Fibroblast of gingiva (primary cell): ENCODE data around the gene TBX10.
"Not testable (repeated sequence)": the region's sequence is repeated elsewhere in the genome, so short reads cannot be mapped to it uniquely, and the experiment has no call there.

Experiments
- DNase-seq: peaks from one replicate; pipeline ENCODE4 v3.0.0-alpha.2; 2011; ENCODE audit warnings: low read depth

Gene TBX10

GRCh38 chr11:67645521-67646461, 6.2 kb upstream of the TBX10 start:
- no peak for DNase-seq

GRCh38 chr11:67644472-67645418, 5.2 kb upstream of the TBX10 start:
- no peak for DNase-seq

- no peak for DNase-seq
Observed at GRCh38 chr11:67644042-67644441, 4.5 kb upstream of the TBX10 start.

- DNase-seq = no peak
Observed at GRCh38 chr11:67642173-67643120, 2.9 kb upstream of the TBX10 start.

GRCh38 chr11:67641338-67642172, 2.0 kb upstream of the TBX10 start:
- no peak for DNase-seq

- no peak for DNase-seq
Observed at GRCh38 chr11:67640758-67641337, 1.3 kb upstream of the TBX10 start.

GRCh38 chr11:67640021-67640757, 626 bp upstream of the TBX10 start:
- DNase-seq = peak; percentile 40

- no peak for DNase-seq
Observed at GRCh38 chr11:67638535-67639437, 777 bp downstream of the TBX10 start.

GRCh38 chr11:67637441-67637840, 2.1 kb downstream of the TBX10 start:
- DNase-seq = not testable (repeated sequence)

GRCh38 chr11:67636962-67637361, 2.6 kb downstream of the TBX10 start:
- no peak for DNase-seq

GRCh38 chr11:67635231-67635521, 4.4 kb downstream of the TBX10 start:
- DNase-seq = no peak

GRCh38 chr11:67634366-67635230, 5.0 kb downstream of the TBX10 start:
- DNase-seq = no peak

GRCh38 chr11:67633758-67634365, 5.7 kb downstream of the TBX10 start:
- no peak for DNase-seq

- no peak for DNase-seq
Observed at GRCh38 chr11:67632982-67633755, 6.4 kb downstream of the TBX10 start.

GRCh38 chr11:67632175-67632981, 7.2 kb downstream of the TBX10 start:
- DNase-seq = no peak

- no peak for DNase-seq
Observed at GRCh38 chr11:67631853-67632174, 7.7 kb downstream of the TBX10 start.
